H54 (cell line): ENCODE data around the gene LRRC74A.
"Not testable (repeated sequence)": the region's sequence is repeated elsewhere in the genome, so short reads cannot be mapped to it uniquely, and the experiment has no call there.

Source experiments
- DNase-seq: peaks from one replicate; pipeline ENCODE4 v3.0.0; 2011; ENCODE audit warnings: low spot score, mixed read lengths; ENCODE audit not compliant: insufficient read length
- FAIRE-seq: peaks from 3 replicates; lab custom pipeline; 2011; peaks lifted over from hg19 to GRCh38; lab: Jason Lieb, UNC
- POLR2A ChIP-seq: IDR thresholded peaks from 2 replicates; pipeline ENCODE4 v1.6.1; 2011; ENCODE audit warnings: low read depth, mild to moderate bottlenecking, low read length

Gene LRRC74A

DNA sequence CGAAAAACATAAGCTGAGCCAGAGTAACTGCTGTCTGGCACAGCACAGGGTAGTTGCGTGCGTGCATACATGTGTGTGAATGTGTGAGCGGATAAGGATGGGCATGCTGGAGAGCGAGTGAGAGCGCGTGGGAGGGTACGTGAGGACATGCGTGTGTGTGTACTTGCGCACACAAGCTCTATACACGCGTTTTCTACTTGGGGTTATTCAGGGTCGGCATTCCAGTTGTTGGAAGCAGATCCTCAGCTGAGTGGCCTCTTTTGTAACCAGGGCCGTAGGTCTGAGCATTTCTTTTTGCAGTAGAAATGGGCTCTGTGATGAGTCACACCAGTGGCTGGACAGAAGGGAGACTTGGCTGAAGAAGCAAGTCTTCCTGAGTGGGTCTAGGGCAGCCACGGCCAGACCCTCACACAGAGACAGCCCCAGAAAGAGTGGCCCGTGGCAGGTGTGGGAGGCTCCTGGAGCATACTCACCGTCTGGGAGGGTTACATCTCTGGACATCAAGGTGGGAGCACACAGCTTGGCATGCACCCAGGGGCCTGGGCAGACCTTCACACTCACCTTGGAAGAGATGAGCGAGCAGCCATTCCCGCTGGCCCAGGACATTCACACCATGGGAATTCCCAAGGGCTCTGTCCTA, 78.0 kb downstream of the LRRC74A start:
- FAIRE-seq (no peak), DNase-seq (peak; percentile 48)

DNA sequence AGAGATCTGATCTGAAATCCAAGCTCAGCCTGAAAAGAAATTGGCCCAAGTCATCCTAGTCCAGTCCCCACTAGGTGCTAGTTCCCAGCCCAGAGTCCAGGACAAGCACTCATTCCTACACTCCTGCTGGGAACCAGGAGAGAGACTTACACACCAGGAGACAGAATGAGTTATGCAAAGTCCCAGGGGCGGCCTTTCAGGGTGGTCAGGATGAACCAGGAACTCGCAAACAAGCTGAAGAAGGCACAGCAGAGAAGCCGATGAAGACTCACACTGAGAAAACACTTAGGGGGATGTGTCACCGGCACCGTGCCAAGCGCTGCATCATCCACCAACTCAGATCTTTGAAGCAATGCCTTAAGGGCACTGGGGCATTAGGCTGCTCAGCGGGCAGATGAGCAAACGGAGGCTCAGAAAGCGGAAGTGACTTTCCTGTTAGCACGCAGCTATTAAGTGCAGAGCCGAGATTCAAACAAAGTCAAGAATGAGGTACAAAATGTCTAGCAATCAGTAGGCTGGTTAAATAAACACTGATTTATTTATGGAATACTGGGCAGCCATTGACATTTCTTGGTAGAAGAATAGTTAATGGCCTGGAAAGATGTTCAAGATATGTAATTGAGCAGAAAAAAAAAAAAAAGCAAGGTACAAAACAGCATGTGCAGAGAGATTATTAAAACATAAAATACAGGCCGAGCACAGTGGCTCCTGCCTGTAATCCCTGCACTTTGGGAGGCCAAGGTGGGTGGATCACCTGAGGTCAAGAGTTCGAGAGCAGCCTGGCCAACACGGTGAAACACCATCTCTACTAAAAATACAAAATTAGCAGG, 78.7 kb downstream of the LRRC74A start:
- DNase-seq, result peak; percentile 85
- TF ChIP-seq POLR2A, result no peak
- FAIRE-seq, result peak; percentile 90

More for the DNA sequence above, 78.0 kb downstream of the LRRC74A start:
- no peak for TF ChIP-seq POLR2A

DNA sequence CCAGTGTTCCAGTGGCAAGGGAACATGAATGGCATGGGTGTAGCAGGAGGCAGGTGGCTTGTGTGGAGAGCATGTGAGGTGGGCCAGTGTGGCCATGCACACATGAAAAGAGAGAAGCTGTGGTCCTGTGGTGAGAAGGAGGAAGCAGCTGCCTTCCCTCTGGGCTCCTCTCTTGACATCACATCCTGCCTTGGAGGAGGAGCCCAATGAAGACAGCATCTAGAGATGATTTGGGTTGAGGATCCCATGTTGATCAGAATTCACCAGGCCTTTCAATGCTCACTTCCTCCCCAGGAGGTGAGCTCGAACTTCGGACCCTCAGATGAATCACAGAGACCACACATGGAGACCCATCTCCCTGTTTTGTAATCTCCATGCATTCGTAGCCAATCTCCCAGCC, 82.6 kb downstream of the LRRC74A start:
- FAIRE-seq (no peak), DNase-seq (no peak)
- TF ChIP-seq POLR2A, result no peak

- TF ChIP-seq POLR2A, result no peak
- FAIRE-seq, result no peak
- no peak for DNase-seq
These were observed 83.1 kb downstream of the LRRC74A start for GRCh38 chr14:76909266-76909665.

DNA sequence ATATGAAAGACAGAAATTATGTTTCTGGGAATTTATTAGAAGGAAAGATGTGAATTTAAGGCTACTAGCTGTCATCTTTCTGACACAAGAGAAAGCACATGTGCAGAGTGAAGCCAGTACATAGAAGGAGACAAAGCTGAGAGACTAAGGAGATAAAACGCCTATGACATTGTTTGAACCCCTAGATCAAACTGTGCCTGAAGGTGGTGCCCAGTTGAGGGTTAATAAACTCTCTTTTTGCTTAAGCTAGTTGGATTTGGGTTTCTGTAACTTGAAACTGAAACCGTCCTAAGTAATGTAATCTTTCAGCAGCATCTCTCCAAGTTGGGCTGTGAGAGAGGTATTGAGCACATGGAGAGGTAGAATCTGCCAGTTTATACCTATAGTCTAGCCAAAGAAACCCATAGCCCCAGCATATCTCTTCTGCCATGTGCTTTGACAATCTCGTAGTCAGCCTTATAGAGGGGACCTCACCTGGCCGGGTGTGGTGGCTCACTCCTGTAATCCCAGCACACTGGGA, 84.2 kb downstream of the LRRC74A start:
- no peak for FAIRE-seq
- no peak for TF ChIP-seq POLR2A
- no peak for DNase-seq

GRCh38 chr14:76911473-76911872, 85.3 kb downstream of the LRRC74A start:
- no peak for DNase-seq
- no peak for TF ChIP-seq POLR2A
- no peak for FAIRE-seq

- FAIRE-seq, DNase-seq: not testable (repeated sequence)
These were observed 88.4 kb downstream of the LRRC74A start for GRCh38 chr14:76914533-76915081.

GRCh38 chr14:76916040-76916715, 90.0 kb downstream of the LRRC74A start:
- DNase-seq (no peak), FAIRE-seq (no peak)
- TF ChIP-seq POLR2A, result no peak

DNA sequence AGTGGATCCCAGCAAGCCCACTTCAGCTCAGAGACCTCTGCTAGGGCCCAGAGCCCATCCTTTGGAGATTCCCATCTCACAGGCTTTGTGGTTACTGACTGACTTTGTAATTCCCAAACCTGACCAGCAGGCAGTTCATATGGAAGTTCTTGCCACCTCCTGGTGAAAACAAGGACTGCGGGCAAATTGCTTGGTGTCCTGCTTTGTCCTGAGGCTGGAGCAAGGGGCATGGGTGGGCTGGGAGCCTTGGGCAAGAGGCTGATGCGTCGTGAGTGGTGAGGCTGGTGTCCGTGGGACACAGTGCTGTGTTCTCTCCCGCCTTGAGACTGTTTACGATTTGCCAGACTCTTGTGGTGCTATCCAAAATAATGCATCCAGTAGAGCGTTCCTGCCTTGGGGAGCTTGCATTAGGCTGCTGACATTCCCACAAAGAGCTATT, 91.0 kb downstream of the LRRC74A start:
- no peak for FAIRE-seq
- TF ChIP-seq POLR2A, result no peak

GRCh38 chr14:76917745-76918255, 91.6 kb downstream of the LRRC74A start:
- FAIRE-seq (no peak), DNase-seq (no peak)
- no peak for TF ChIP-seq POLR2A

More for the DNA sequence above, 91.0 kb downstream of the LRRC74A start:
- no peak for DNase-seq

- FAIRE-seq, result no peak
- peak; percentile 10; the same call in 1 of the 2 replicates for TF ChIP-seq POLR2A
- DNase-seq, result no peak
These were observed 92.1 kb downstream of the LRRC74A start for GRCh38 chr14:76918256-76918781.

GRCh38 chr14:76918782-76919394, 92.7 kb downstream of the LRRC74A start:
- FAIRE-seq (no peak), DNase-seq (peak; percentile 78)
- no peak; the same call in 1 of the 2 replicates for TF ChIP-seq POLR2A
